ENCODE measurements around the gene NPIPA1.
"Not testable (repeated sequence)": the region's sequence is repeated elsewhere in the genome, so short reads cannot be mapped to it uniquely, and the experiment has no call there.

Gene NPIPA1

GRCh38 chr16:14930971-14931370 lies 6.3 kb upstream of the NPIPA1 start:
- not testable (repeated sequence) for DNase-seq

- DNase-seq: not testable (repeated sequence)
These were observed 4.5 kb upstream of the NPIPA1 start for GRCh38 chr16:14932581-14933375.

- not testable (repeated sequence) for DNase-seq
These were observed 751 bp downstream of the NPIPA1 start for GRCh38 chr16:14937994-14938393.

GRCh38 chr16:14942686-14943085 lies 5.4 kb downstream of the NPIPA1 start:
- not testable (repeated sequence) for DNase-seq

GRCh38 chr16:14955546-14956231 lies 18.4 kb downstream of the NPIPA1 start:
- no peak for DNase-seq

- no peak for DNase-seq
These were observed 20.5 kb downstream of the NPIPA1 start for GRCh38 chr16:14957576-14958322.

GRCh38 chr16:14958323-14958600 lies 21.0 kb downstream of the NPIPA1 start:
- DNase-seq: no peak

- DNase-seq: no peak
These were observed 21.7 kb downstream of the NPIPA1 start for GRCh38 chr16:14958970-14959369.

- DNase-seq: no peak
These were observed 24.4 kb downstream of the NPIPA1 start for GRCh38 chr16:14961405-14962186.

GRCh38 chr16:14963281-14964173 lies 26.3 kb downstream of the NPIPA1 start:
- DNase-seq: no peak

GRCh38 chr16:14965328-14965727 lies 28.1 kb downstream of the NPIPA1 start:
- no peak for DNase-seq

GRCh38 chr16:14969795-14970194 lies 32.6 kb downstream of the NPIPA1 start:
- not testable (repeated sequence) for DNase-seq

- DNase-seq: not testable (repeated sequence)
These were observed 34.5 kb downstream of the NPIPA1 start for GRCh38 chr16:14971621-14972228.

- DNase-seq: not testable (repeated sequence)
These were observed 36.6 kb downstream of the NPIPA1 start for GRCh38 chr16:14973785-14974322.

- not testable (repeated sequence) for DNase-seq
These were observed 37.0 kb downstream of the NPIPA1 start for GRCh38 chr16:14974331-14974655.

GRCh38 chr16:14974656-14975417 lies 37.6 kb downstream of the NPIPA1 start, which contains the start of gene PDXDC1:
TSS of gene PDXDC1 (plus strand) at chr16:14975026. CDS start at chr16:14975200, 174 bp downstream.
- DNase-seq: peak; percentile 94

- DNase-seq: peak; percentile 19
These were observed 38.4 kb downstream of the NPIPA1 start for GRCh38 chr16:14975418-14976194.

- DNase-seq: not testable (repeated sequence)
These were observed 39.9 kb downstream of the NPIPA1 start for GRCh38 chr16:14976971-14977736.

GRCh38 chr16:14978281-14978680 lies 41.0 kb downstream of the NPIPA1 start:
- DNase-seq: not testable (repeated sequence)

Measured in NCI-H1092 treated with DMSO at 0.1 percent for 48 hours (cell line).